Measurements from ENCODE around the gene SH3D19. TPM values are rescaled to one million over a fixed set of nuclear protein-coding genes. Genes with fewer than 3 reads are reported as not detected.

Gene SH3D19
- total RNA-seq, 1 experiment from 2014 or later, result 15.5 TPM

- H3K4me1 Mint-ChIP-seq (ENCODE audit: low read depth, unreplicated experiment), result no peaks in the 10 kb centered on the region
- peaks cover 2% of the 10 kb centered on the region for H3K9me3 Mint-ChIP-seq (ENCODE audit: low read depth, unreplicated experiment)
- H3K36me3 Mint-ChIP-seq (ENCODE audit: insufficient read depth, unreplicated experiment), result no peaks in the 10 kb centered on the region
- no peak for DNase-seq
- TF ChIP-seq, protein P1, sequence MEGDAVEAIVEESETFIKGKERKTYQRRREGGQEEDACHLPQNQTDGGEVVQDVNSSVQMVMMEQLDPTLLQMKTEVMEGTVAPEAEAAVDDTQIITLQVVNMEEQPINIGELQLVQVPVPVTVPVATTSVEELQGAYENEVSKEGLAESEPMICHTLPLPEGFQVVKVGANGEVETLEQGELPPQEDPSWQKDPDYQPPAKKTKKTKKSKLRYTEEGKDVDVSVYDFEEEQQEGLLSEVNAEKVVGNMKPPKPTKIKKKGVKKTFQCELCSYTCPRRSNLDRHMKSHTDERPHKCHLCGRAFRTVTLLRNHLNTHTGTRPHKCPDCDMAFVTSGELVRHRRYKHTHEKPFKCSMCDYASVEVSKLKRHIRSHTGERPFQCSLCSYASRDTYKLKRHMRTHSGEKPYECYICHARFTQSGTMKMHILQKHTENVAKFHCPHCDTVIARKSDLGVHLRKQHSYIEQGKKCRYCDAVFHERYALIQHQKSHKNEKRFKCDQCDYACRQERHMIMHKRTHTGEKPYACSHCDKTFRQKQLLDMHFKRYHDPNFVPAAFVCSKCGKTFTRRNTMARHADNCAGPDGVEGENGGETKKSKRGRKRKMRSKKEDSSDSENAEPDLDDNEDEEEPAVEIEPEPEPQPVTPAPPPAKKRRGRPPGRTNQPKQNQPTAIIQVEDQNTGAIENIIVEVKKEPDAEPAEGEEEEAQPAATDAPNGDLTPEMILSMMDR (IDR thresholded peaks at IDR 0.05; ENCODE audit: unreplicated experiment), result no peak
- BruUV-seq (replicated peaks), result no TSS peak
- CTCF ChIA-PET, result interaction anchor here (0.5 to 0.6 kb wide), 2 partner anchors 110 to 279 kb away, joined by 3 to 8 read pairs; no protein-coding TSS in a partner anchor
- no peak overlapping the region for H3K27ac Mint-ChIP-seq (ENCODE audit: unreplicated experiment)
- H3K27me3 Mint-ChIP-seq (ENCODE audit: unreplicated experiment), result no peaks in the 10 kb centered on the region
- intact Hi-C loops (cut with micrococcal nuclease; ENCODE audit: unreplicated experiment), result no loop called here
- H3K4me3 Mint-ChIP-seq (ENCODE audit: low read depth, unreplicated experiment), result no peak overlapping the region
These were observed 20.6 kb downstream of the SH3D19 start for GRCh38 chr4:151304755-151305154.

DNA sequence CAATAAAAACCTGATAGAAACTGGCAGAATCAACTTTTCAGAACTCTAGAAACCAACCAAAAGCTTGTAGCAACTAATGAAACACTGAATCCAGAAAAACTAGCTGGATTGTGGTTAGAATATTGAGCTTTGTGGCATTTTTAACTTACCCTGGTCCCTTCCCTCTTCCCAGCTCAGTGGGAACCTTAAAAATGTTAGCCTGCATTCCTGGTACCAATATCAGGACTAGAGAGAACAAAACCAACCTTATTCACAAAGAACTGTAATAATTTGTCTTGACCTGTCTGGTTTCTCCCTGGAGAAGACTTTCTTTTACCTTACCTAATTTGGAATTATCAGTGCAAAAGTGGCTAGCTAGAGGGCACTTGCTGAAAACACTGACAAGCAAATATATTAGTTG lies 21.2 kb downstream of the SH3D19 start:
- intact Hi-C loops (cut with micrococcal nuclease; ENCODE audit: unreplicated experiment), result no loop called here
- no peaks in the 10 kb centered on the region for H3K4me1 Mint-ChIP-seq (ENCODE audit: low read depth, unreplicated experiment)
- BruUV-seq (replicated peaks), result no TSS peak
- peaks cover 2% of the 10 kb centered on the region for H3K9me3 Mint-ChIP-seq (ENCODE audit: low read depth, unreplicated experiment)
- H3K36me3 Mint-ChIP-seq (ENCODE audit: insufficient read depth, unreplicated experiment), result no peaks in the 10 kb centered on the region
- no peak overlapping the region for H3K27ac Mint-ChIP-seq (ENCODE audit: unreplicated experiment)
- H3K27me3 Mint-ChIP-seq (ENCODE audit: unreplicated experiment), result no peaks in the 10 kb centered on the region
- TF ChIP-seq, protein P1 (IDR thresholded peaks at IDR 0.05; ENCODE audit: unreplicated experiment), result no peak
- no peak for DNase-seq
- H3K4me3 Mint-ChIP-seq (ENCODE audit: low read depth, unreplicated experiment), result no peak overlapping the region
- CTCF ChIA-PET, result interaction anchor here (0.7 to 0.8 kb wide), 3 partner anchors 13 to 240 kb away, joined by 3 read pairs; no protein-coding TSS in a partner anchor

GRCh38 chr4:151302432-151302831 lies 23.0 kb downstream of the SH3D19 start:
- TF ChIP-seq, protein P1 (IDR thresholded peaks at IDR 0.05; ENCODE audit: unreplicated experiment), result no peak
- CTCF ChIA-PET, result no interaction called here
- intact Hi-C loops (cut with micrococcal nuclease; ENCODE audit: unreplicated experiment), result no loop called here
- no TSS peak for BruUV-seq (replicated peaks)
- no peaks in the 10 kb centered on the region for H3K27me3 Mint-ChIP-seq (ENCODE audit: unreplicated experiment)
- H3K9me3 Mint-ChIP-seq (ENCODE audit: low read depth, unreplicated experiment), result peaks cover 2% of the 10 kb centered on the region
- no peak overlapping the region for H3K27ac Mint-ChIP-seq (ENCODE audit: unreplicated experiment)
- H3K36me3 Mint-ChIP-seq (ENCODE audit: insufficient read depth, unreplicated experiment), result no peaks in the 10 kb centered on the region
- no peaks in the 10 kb centered on the region for H3K4me1 Mint-ChIP-seq (ENCODE audit: low read depth, unreplicated experiment)
- DNase-seq, result no peak
- no peak overlapping the region for H3K4me3 Mint-ChIP-seq (ENCODE audit: low read depth, unreplicated experiment)

DNA sequence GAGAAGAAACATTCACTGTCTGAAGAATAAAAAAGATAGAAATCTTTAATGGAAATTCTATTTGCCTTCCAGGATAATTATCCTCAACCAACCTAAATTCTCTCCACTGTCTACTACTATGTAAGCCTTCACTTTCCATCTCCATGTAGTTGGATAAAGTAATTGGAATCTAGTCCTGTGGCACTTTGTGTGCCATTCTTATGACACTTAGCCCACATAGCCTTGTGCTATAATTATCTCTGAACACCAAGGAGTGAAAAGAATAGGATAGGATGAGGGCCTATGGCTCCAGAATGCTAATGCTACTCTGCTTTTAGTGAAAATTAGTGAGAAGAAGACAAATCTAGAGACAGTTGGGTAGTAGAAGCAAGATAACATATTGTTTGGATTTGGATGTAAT lies 28.2 kb downstream of the SH3D19 start:
- TF ChIP-seq, protein P1 (IDR thresholded peaks at IDR 0.05; ENCODE audit: unreplicated experiment), result no peak
- H3K4me1 Mint-ChIP-seq (ENCODE audit: low read depth, unreplicated experiment), result peaks cover 19% of the 10 kb centered on the region
- no peak overlapping the region for H3K4me3 Mint-ChIP-seq (ENCODE audit: low read depth, unreplicated experiment)
- peaks cover 2% of the 10 kb centered on the region for H3K9me3 Mint-ChIP-seq (ENCODE audit: low read depth, unreplicated experiment)
- no peaks in the 10 kb centered on the region for H3K36me3 Mint-ChIP-seq (ENCODE audit: insufficient read depth, unreplicated experiment)
- intact Hi-C loops (cut with micrococcal nuclease; ENCODE audit: unreplicated experiment), result no loop called here
- BruUV-seq (replicated peaks), result no TSS peak
- H3K27me3 Mint-ChIP-seq (ENCODE audit: unreplicated experiment), result no peaks in the 10 kb centered on the region
- H3K27ac Mint-ChIP-seq (ENCODE audit: unreplicated experiment), result no peak overlapping the region
- no peak for DNase-seq
- CTCF ChIA-PET, result no interaction called here

Data from Calu3 (cell line).